Measurements from ENCODE around the gene BARHL1. TPM values are rescaled to one million over a fixed set of nuclear protein-coding genes. Genes with fewer than 3 reads are reported as not detected.

Gene BARHL1
- total RNA-seq, 2 experiments from 2014 or later: not detected

GRCh38 chr9:132595319-132595718 lies 12.9 kb downstream of the BARHL1 start:
- POLR2A ChIA-PET: no interaction called here
- no peaks in the 10 kb centered on the region for H3K36me3 Mint-ChIP-seq (ENCODE audit: low read depth)
- no peaks in the 10 kb centered on the region for H3K4me1 Mint-ChIP-seq
- H3K4me3 Mint-ChIP-seq: no peak overlapping the region
- no peak overlapping the region for H3K27ac Mint-ChIP-seq
- H3K27me3 Mint-ChIP-seq: peaks cover 16% of the 10 kb centered on the region
- CTCF ChIA-PET: no interaction called here
- no peak for DNase-seq
- no peaks in the 10 kb centered on the region for H3K9me3 Mint-ChIP-seq

GRCh38 chr9:132596200-132596599 lies 13.8 kb downstream of the BARHL1 start:
- no peaks in the 10 kb centered on the region for H3K4me1 Mint-ChIP-seq
- no peak for DNase-seq
- H3K36me3 Mint-ChIP-seq (ENCODE audit: low read depth): no peaks in the 10 kb centered on the region
- no peaks in the 10 kb centered on the region for H3K9me3 Mint-ChIP-seq
- POLR2A ChIA-PET: no interaction called here
- H3K27ac Mint-ChIP-seq: no peak overlapping the region
- peaks cover 10% of the 10 kb centered on the region for H3K27me3 Mint-ChIP-seq
- CTCF ChIA-PET: no interaction called here
- no peak overlapping the region for H3K4me3 Mint-ChIP-seq

GRCh38 chr9:132597073-132597775 lies 14.8 kb downstream of the BARHL1 start:
- no peak overlapping the region for H3K27ac Mint-ChIP-seq
- peaks cover 4% of the 10 kb centered on the region for H3K4me1 Mint-ChIP-seq
- CTCF ChIA-PET: no interaction called here
- no peaks in the 10 kb centered on the region for H3K9me3 Mint-ChIP-seq
- no peak for DNase-seq
- H3K4me3 Mint-ChIP-seq: no peak overlapping the region
- no peaks in the 10 kb centered on the region for H3K36me3 Mint-ChIP-seq (ENCODE audit: low read depth)
- POLR2A ChIA-PET: no interaction called here
- H3K27me3 Mint-ChIP-seq: peaks cover 2% of the 10 kb centered on the region

- peaks cover 8% of the 10 kb centered on the region for H3K4me1 Mint-ChIP-seq
- peaks cover 3% of the 10 kb centered on the region for H3K36me3 Mint-ChIP-seq (ENCODE audit: low read depth)
- no peak for DNase-seq
- no peaks in the 10 kb centered on the region for H3K9me3 Mint-ChIP-seq
- H3K27ac Mint-ChIP-seq: no peak overlapping the region
- POLR2A ChIA-PET: interaction anchor here (1.2 kb wide), 1 partner anchor 14 kb away, joined by 4 read pairs; no protein-coding TSS in a partner anchor
- CTCF ChIA-PET: interaction anchor here (1.1 kb wide), 1 partner anchor 42 kb away, joined by 3 read pairs; no protein-coding TSS in a partner anchor
- H3K4me3 Mint-ChIP-seq: no peak overlapping the region
- H3K27me3 Mint-ChIP-seq: no peaks in the 10 kb centered on the region
Observed at GRCh38 chr9:132600326-132600984, 18.0 kb downstream of the BARHL1 start.

- no peak overlapping the region for H3K4me3 Mint-ChIP-seq
- H3K4me1 Mint-ChIP-seq: peaks cover 8% of the 10 kb centered on the region
- CTCF ChIA-PET: no interaction called here
- H3K27ac Mint-ChIP-seq: no peak overlapping the region
- no peak for DNase-seq
- H3K9me3 Mint-ChIP-seq: no peaks in the 10 kb centered on the region
- no peaks in the 10 kb centered on the region for H3K27me3 Mint-ChIP-seq
- POLR2A ChIA-PET: no interaction called here
- peaks cover 3% of the 10 kb centered on the region for H3K36me3 Mint-ChIP-seq (ENCODE audit: low read depth)
Observed at GRCh38 chr9:132602207-132602606, 19.8 kb downstream of the BARHL1 start.

GRCh38 chr9:132605387-132605786 lies 23.0 kb downstream of the BARHL1 start:
- DNase-seq: no peak

GRCh38 chr9:132606066-132606465 lies 23.7 kb downstream of the BARHL1 start:
- POLR2A ChIA-PET: no interaction called here

More at GRCh38 chr9:132605387-132605786, 23.0 kb downstream of the BARHL1 start:
- ChIA-PET CTCF (no interaction called here), POLR2A (no interaction called here)
- Mint-ChIP-seq H3K4me1 (peaks cover 8% of the 10 kb centered on the region), H3K9me3 (no peaks in the 10 kb centered on the region), H3K27ac (no peak overlapping the region), H3K4me3 (no peak overlapping the region), H3K27me3 (no peaks in the 10 kb centered on the region), H3K36me3 (ENCODE audit: low read depth) (peaks cover 8% of the 10 kb centered on the region)

GRCh38 chr9:132609184-132609583 lies 26.8 kb downstream of the BARHL1 start:
- H3K36me3 Mint-ChIP-seq (ENCODE audit: low read depth): peaks cover 11% of the 10 kb centered on the region
- no peak for DNase-seq
- H3K27me3 Mint-ChIP-seq: no peaks in the 10 kb centered on the region
- H3K27ac Mint-ChIP-seq: no peak overlapping the region
- no peaks in the 10 kb centered on the region for H3K4me1 Mint-ChIP-seq
- H3K4me3 Mint-ChIP-seq: no peak overlapping the region
- CTCF ChIA-PET: no interaction called here
- POLR2A ChIA-PET: no interaction called here
- H3K9me3 Mint-ChIP-seq: no peaks in the 10 kb centered on the region

More at GRCh38 chr9:132606066-132606465, 23.7 kb downstream of the BARHL1 start:
- H3K36me3 Mint-ChIP-seq (ENCODE audit: low read depth): peaks cover 11% of the 10 kb centered on the region
- no peak overlapping the region for H3K4me3 Mint-ChIP-seq
- CTCF ChIA-PET: no interaction called here
- DNase-seq: no peak
- peaks cover 8% of the 10 kb centered on the region for H3K4me1 Mint-ChIP-seq
- H3K27ac Mint-ChIP-seq: no peak overlapping the region
- no peaks in the 10 kb centered on the region for H3K9me3 Mint-ChIP-seq
- H3K27me3 Mint-ChIP-seq: no peaks in the 10 kb centered on the region

GRCh38 chr9:132609829-132610228 lies 27.4 kb downstream of the BARHL1 start:
- no peaks in the 10 kb centered on the region for H3K27me3 Mint-ChIP-seq
- no peaks in the 10 kb centered on the region for H3K9me3 Mint-ChIP-seq
- DNase-seq: no peak
- peaks cover 10% of the 10 kb centered on the region for H3K36me3 Mint-ChIP-seq (ENCODE audit: low read depth)
- no peaks in the 10 kb centered on the region for H3K4me1 Mint-ChIP-seq
- no peak overlapping the region for H3K4me3 Mint-ChIP-seq
- POLR2A ChIA-PET: no interaction called here
- CTCF ChIA-PET: no interaction called here
- no peak overlapping the region for H3K27ac Mint-ChIP-seq

GRCh38 chr9:132610661-132611060 lies 28.3 kb downstream of the BARHL1 start:
- Mint-ChIP-seq H3K4me3 (no peak overlapping the region), H3K36me3 (ENCODE audit: low read depth) (peaks cover 10% of the 10 kb centered on the region), H3K9me3 (no peaks in the 10 kb centered on the region), H3K27me3 (no peaks in the 10 kb centered on the region), H3K4me1 (no peaks in the 10 kb centered on the region), H3K27ac (no peak overlapping the region)
- no peak for DNase-seq
- ChIA-PET CTCF (no interaction called here), POLR2A (no interaction called here)

GRCh38 chr9:132614324-132614723 lies 31.9 kb downstream of the BARHL1 start:
- no peaks in the 10 kb centered on the region for H3K9me3 Mint-ChIP-seq
- H3K4me3 Mint-ChIP-seq: no peak overlapping the region
- H3K27me3 Mint-ChIP-seq: no peaks in the 10 kb centered on the region
- no peak overlapping the region for H3K27ac Mint-ChIP-seq
- no peak for DNase-seq
- CTCF ChIA-PET: no interaction called here
- H3K36me3 Mint-ChIP-seq (ENCODE audit: low read depth): peaks cover 17% of the 10 kb centered on the region
- peaks cover 16% of the 10 kb centered on the region for H3K4me1 Mint-ChIP-seq
- POLR2A ChIA-PET: no interaction called here

GRCh38 chr9:132615774-132616173 lies 33.4 kb downstream of the BARHL1 start:
- Mint-ChIP-seq H3K27ac (no peak overlapping the region), H3K9me3 (no peaks in the 10 kb centered on the region), H3K36me3 (ENCODE audit: low read depth) (peaks cover 12% of the 10 kb centered on the region), H3K4me1 (peaks cover 16% of the 10 kb centered on the region), H3K27me3 (no peaks in the 10 kb centered on the region), H3K4me3 (no peak overlapping the region)
- no peak for DNase-seq
- ChIA-PET POLR2A (no interaction called here), CTCF (no interaction called here)

- peaks cover 7% of the 10 kb centered on the region for H3K36me3 Mint-ChIP-seq (ENCODE audit: low read depth)
- CTCF ChIA-PET: no interaction called here
- H3K27ac Mint-ChIP-seq: no peak overlapping the region
- H3K4me1 Mint-ChIP-seq: peaks cover 16% of the 10 kb centered on the region
- H3K27me3 Mint-ChIP-seq: no peaks in the 10 kb centered on the region
- POLR2A ChIA-PET: no interaction called here
- H3K4me3 Mint-ChIP-seq: no peak overlapping the region
- no peak for DNase-seq
- H3K9me3 Mint-ChIP-seq: no peaks in the 10 kb centered on the region
Observed at GRCh38 chr9:132616725-132617124, 34.3 kb downstream of the BARHL1 start.

- Mint-ChIP-seq H3K27me3 (no peaks in the 10 kb centered on the region), H3K9me3 (no peaks in the 10 kb centered on the region), H3K36me3 (ENCODE audit: low read depth) (peaks cover 3% of the 10 kb centered on the region), H3K27ac (no peak overlapping the region), H3K4me3 (no peak overlapping the region), H3K4me1 (peaks cover 1% of the 10 kb centered on the region)
- ChIA-PET CTCF (interaction anchor here (1.2 kb wide), 1 partner anchor 23 kb away, joined by 3 read pairs; no protein-coding TSS in a partner anchor), POLR2A (no interaction called here)
- no peak for DNase-seq
Observed at GRCh38 chr9:132622159-132622558, 39.8 kb downstream of the BARHL1 start.

All from activated CD4-positive, alpha-beta memory T cell treated with anti-CD3 and anti-CD28 coated beads, Interleukin-2, amount 10 ng/mL, durations not matched to agents 7 days and 5 days (primary cell).